ENCODE data around the gene DNTT.

GRCh38 chr10:96269438-96270300 lies 34.6 kb upstream of the DNTT start:
- TF ChIP-seq CTCF (IDR thresholded peaks at IDR 0.05) (no peak), POLR2A (IDR thresholded peaks at IDR 0.05) (no peak)

Data from breast epithelium (tissue), 3 donors.